Endothelial cell of umbilical vein (primary cell): ENCODE data around the gene TFF3. TPM values are rescaled to one million over a fixed set of nuclear protein-coding genes. Genes with fewer than 3 reads are reported as not detected.
"Not testable (repeated sequence)": the region's sequence is repeated elsewhere in the genome, so short reads cannot be mapped to it uniquely, and the experiment has no call there.

Experiments used
- BruUV-seq: library from RNA; stranded (reverse); fragments of 400-500 nt; replicated peaks from 2 replicates; lab custom pipeline; 2021; lab: Mats Ljungman, UMichigan
- CTCF ChIA-PET: fragments of 300-600, 350-600 bp; sonication (Branson Sonifier 250); formaldehyde crosslinking; loops from one replicate; lab custom pipeline; 2021; ENCODE audit warnings: antibody characterized with exemption, inconsistent platforms; lab: Charles Lee
- POLR2A ChIA-PET: fragments of 300-600, 350-600 bp; sonication (Branson Sonifier 250); formaldehyde crosslinking; loops from one replicate; lab custom pipeline; 2021; ENCODE audit warnings: antibody characterized with exemption, inconsistent platforms; lab: Charles Lee
- DNase-seq: peaks from one replicate; pipeline ENCODE4 v3.0.0-alpha.2; 2011; ENCODE audit warnings: low read depth, low spot score
- FAIRE-seq: peaks from 2 replicates; lab custom pipeline; 2011; peaks lifted over from hg19 to GRCh38; lab: Jason Lieb, UNC
- H2AFZ ChIP-seq: 2 replicates; pipeline ENCODE4 v1.6.0; 2012; ENCODE audit warnings: low read depth, low read length, control low read depth, inconsistent platforms
- H3K27ac ChIP-seq: 2 replicates; pipeline ENCODE4 v1.5.1; 2011; ENCODE audit warnings: low read depth, mild to moderate bottlenecking, control low read depth, low read length, moderate library complexity; ENCODE audit not compliant: insufficient read depth
- H3K27me3 ChIP-seq, 2 experiments: 2 replicates each; pipeline versions ENCODE4 v1.6.0 to v1.6.1; 2011; ENCODE audit warnings: low read length in 2 of 2, mixed read lengths in 1 of 2; ENCODE audit not compliant: control insufficient read depth in 2 of 2, insufficient read depth in 2 of 2
- H3K36me3 ChIP-seq, 2 experiments: 2 replicates in 1 of 2; 3 replicates in 1 of 2; pipeline ENCODE4 v1.5.1; 2011; ENCODE audit warnings: low read length in 2 of 2, mild to moderate bottlenecking in 1 of 2, moderate library complexity in 1 of 2; ENCODE audit not compliant: control insufficient read depth in 2 of 2, insufficient read depth in 2 of 2; ENCODE audit errors: extremely low read depth in 1 of 2
- H3K4me1 ChIP-seq: 3 replicates; pipeline ENCODE4 v1.5.1; 2011; ENCODE audit warnings: mild to moderate bottlenecking, low read length; ENCODE audit not compliant: control insufficient read depth, insufficient read depth; ENCODE audit errors: extremely low read depth
- H3K4me2 ChIP-seq: 2 replicates; pipeline ENCODE4 v1.6.1; 2011; ENCODE audit warnings: low read length, control low read depth, mixed read lengths; ENCODE audit not compliant: insufficient read depth
- H3K4me3 ChIP-seq, 3 experiments: fragments of 200-600 bp in 1 of 3; sonication (generic), shearing (Covaris generic) in 1 of 3; replicated peaks in 1 of 3; 2 replicates each; pipeline ENCODE4 v1.5.1; 2011 to 2016; ENCODE audit warnings: control low read depth in 3 of 3, low read length in 3 of 3, mild to moderate bottlenecking in 2 of 3, inconsistent platforms in 1 of 3, low read depth in 1 of 3, moderate library complexity in 1 of 3; ENCODE audit not compliant: insufficient read depth in 1 of 3
- H3K79me2 ChIP-seq: 2 replicates; pipeline ENCODE4 v1.6.0; 2012; ENCODE audit warnings: low read length, inconsistent platforms; ENCODE audit not compliant: control insufficient read depth, insufficient read depth
- H3K9ac ChIP-seq: replicated peaks from 2 replicates; pipeline ENCODE3; 2011; ENCODE audit warnings: low read length, control low read depth; ENCODE audit not compliant: insufficient read depth; ENCODE audit errors: extremely low read depth
- H3K9me1 ChIP-seq: replicated peaks from 3 replicates; pipeline ENCODE4 v1.6.0; 2011; ENCODE audit warnings: mild to moderate bottlenecking, low read length; ENCODE audit not compliant: control insufficient read depth, insufficient read depth; ENCODE audit errors: extremely low read depth
- H3K9me3 ChIP-seq: replicated peaks from 2 replicates; pipeline ENCODE4 v1.5.1; 2012; ENCODE audit warnings: low read length, inconsistent platforms; ENCODE audit not compliant: control insufficient read depth, insufficient read depth
- H4K20me1 ChIP-seq: replicated peaks from 2 replicates; pipeline ENCODE3; 2011; ENCODE audit warnings: mild to moderate bottlenecking, low read length; ENCODE audit not compliant: control insufficient read depth, insufficient read depth; ENCODE audit errors: extremely low read depth
- CTCF ChIP-seq, 2 donors: IDR thresholded peaks; 1 replicate in 1 of 2; 2 replicates in 1 of 2; pipeline ENCODE4 v1.5.1; 2011; ENCODE audit warnings: low read length in 2 of 2, mild to moderate bottlenecking in 2 of 2, moderate library complexity in 2 of 2, control low read depth in 1 of 2, inconsistent platforms in 1 of 2, low read depth in 1 of 2; ENCODE audit not compliant: insufficient read depth in 1 of 2; ENCODE audit errors: extremely low read depth in 1 of 2
- EZH2 ChIP-seq: IDR thresholded peaks from 2 replicates; pipeline ENCODE4 v1.6.1; 2012; ENCODE audit warnings: borderline replicate concordance, low read depth, mild to moderate bottlenecking, moderate library complexity, low read length, inconsistent platforms; ENCODE audit not compliant: severe bottlenecking
- FOS ChIP-seq: IDR thresholded peaks from 2 replicates; pipeline ENCODE4 v1.6.1; 2011; ENCODE audit warnings: mild to moderate bottlenecking, low read length, moderate library complexity, borderline replicate concordance; ENCODE audit not compliant: insufficient read depth
- GATA2 ChIP-seq: IDR thresholded peaks from 2 replicates; pipeline ENCODE4 v1.7.0; 2011; ENCODE audit warnings: low read depth, mild to moderate bottlenecking, moderate library complexity, mixed read lengths, low read length; ENCODE audit not compliant: insufficient read length, insufficient read depth
- JUN ChIP-seq: IDR thresholded peaks from 2 replicates; pipeline ENCODE4 v1.6.1; 2011; ENCODE audit warnings: borderline replicate concordance, low read depth; ENCODE audit not compliant: insufficient read length, insufficient read depth
- MAX ChIP-seq: IDR thresholded peaks from 2 replicates; pipeline ENCODE4 v1.6.1; 2011; ENCODE audit not compliant: insufficient read depth, insufficient read length
- MYC ChIP-seq: IDR thresholded peaks from one replicate; pipeline ENCODE4 v1.6.1; 2011; ENCODE audit warnings: mild to moderate bottlenecking, low read depth, low read length
- POLR2A ChIP-seq: IDR thresholded peaks from 2 replicates; pipeline ENCODE4 v1.6.1; 2012; ENCODE audit warnings: low read depth, mild to moderate bottlenecking, control low read depth, low read length
- POLR2AphosphoS5 ChIP-seq: IDR thresholded peaks from 2 replicates; pipeline ENCODE4 v1.6.1; 2012; ENCODE audit warnings: low read depth, mild to moderate bottlenecking, control low read depth, low read length, moderate library complexity; ENCODE audit not compliant: insufficient read depth
- dilution Hi-C: fragments of 300-500 bp; cut with MboI; formaldehyde crosslinking; loops from one replicate; pipeline ENCODE4 v1.15.0; 2019; ENCODE audit warnings: low sequenced_read_pairs; ENCODE audit not compliant: extremely low pct_ligation_motif_present
- intact Hi-C: fragments of 100-400 bp; cut with micrococcal nuclease; formaldehyde crosslinking; loops from one replicate; pipeline ENCODE4 v1.10.0; 2022
- polyA plus RNA-seq, 4 experiments: library from polyadenylated mRNA; depleted of rRNA in 3 of 4; stranded (reverse) in 3 of 4; unstranded in 1 of 4; fragments of >200 nt; gene quantifications; 2 replicates each; pipeline versions ENCODE4 v1.2.1 to v1.2.3, GENCODE V29; 2011 to 2012; ENCODE audit warnings: missing spikeins in 1 of 4
- total RNA-seq: library from RNA; stranded (reverse); gene quantifications from 2 replicates; pipeline ENCODE4 v1.2.3, GENCODE V29; 2021

TFF3 gene
- total and polyA plus RNA-seq, 2 donors (not counting 3 experiments of a cell fraction or from before 2014, with no cell fraction given): 0.93 to 1.8 TPM

GRCh38 chr21:42293649-42294272 is 21.4 kb downstream of the TFF3 start:
- Histone ChIP-seq H3K4me3 (no peak overlapping the region), H3K27ac (no peak overlapping the region), H3K79me2 (no peaks in the 10 kb centered on the region), H3K36me3 (no peaks in the 10 kb centered on the region), H4K20me1 (no peaks in the 10 kb centered on the region), H3K4me1 (no peaks in the 10 kb centered on the region), H2AFZ (no peak overlapping the region), H3K9me1 (no peaks in the 10 kb centered on the region), H3K27me3 (no peaks in the 10 kb centered on the region), H3K9ac (no peak overlapping the region), H3K9me3 (no peaks in the 10 kb centered on the region), H3K4me2 (no peak overlapping the region)
- TF ChIP-seq EZH2: no peak
- no peak for TF ChIP-seq FOS
- TF ChIP-seq MYC: no peak
- no peak for TF ChIP-seq POLR2A
- TF ChIP-seq GATA2: no peak
- no peak for TF ChIP-seq MAX
- no peak for TF ChIP-seq CTCF (IDR thresholded peaks at IDR 0.05; ENCODE audit: extremely low read depth in 1 of 2, insufficient read depth in 1 of 2, low read depth in 1 of 2, low read length in 2 of 2)
- no peak for TF ChIP-seq JUN
- TF ChIP-seq POLR2AphosphoS5: no peak
- FAIRE-seq: no peak
- dilution Hi-C loops: no loop called here
- POLR2A ChIA-PET: no interaction called here
- intact Hi-C loops: no loop called here
- BruUV-seq: TSS peak; percentile 13
- no peak for DNase-seq
- CTCF ChIA-PET: no interaction called here

DNA sequence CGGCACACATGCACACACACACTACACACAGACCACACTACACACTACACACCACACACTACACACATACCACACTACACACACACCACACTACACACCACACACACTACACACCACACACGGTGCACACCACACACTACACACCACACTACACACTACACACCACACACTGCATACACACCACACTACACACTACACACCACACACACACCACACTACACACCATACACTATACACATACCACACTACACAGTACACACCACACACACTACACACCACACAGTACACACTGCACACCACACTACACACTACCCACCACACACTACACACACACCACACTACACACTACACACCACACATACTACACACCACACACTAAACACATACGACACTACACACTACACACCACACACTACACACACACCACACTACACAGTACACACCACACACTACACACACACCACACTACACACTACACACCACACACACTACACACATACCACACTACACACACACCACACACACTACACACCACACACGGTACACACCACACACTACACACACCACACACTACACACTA is 22.6 kb downstream of the TFF3 start:
- POLR2A ChIA-PET, H3K79me2 ChIP-seq, H3K9me1 ChIP-seq, H3K9me3 ChIP-seq, DNase-seq, H3K36me3 ChIP-seq, H4K20me1 ChIP-seq, H3K4me1 ChIP-seq, intact Hi-C loops, dilution Hi-C loops, H3K27ac ChIP-seq, H3K9ac ChIP-seq, H3K4me2 ChIP-seq, H2AFZ ChIP-seq, H3K4me3 ChIP-seq, H3K27me3 ChIP-seq, BruUV-seq: not testable (repeated sequence)
- FAIRE-seq: peak; percentile 79
- CTCF ChIA-PET: interaction anchor here (2.6 kb wide), 1 partner anchor 17 kb away, joined by 14 read pairs; no protein-coding TSS in a partner anchor
